SH-SY5Y (cell line): ENCODE results near the gene ELMOD1.

Source experiments
- GATA2 ChIP-seq: IDR thresholded peaks from 2 replicates; pipeline ENCODE4 v1.6.1; 2011; ENCODE audit warnings: mild to moderate bottlenecking, low read depth, low read length
- GATA3 ChIP-seq: IDR thresholded peaks from 2 replicates; pipeline ENCODE4 v1.6.1; 2011; ENCODE audit warnings: low read depth, mild to moderate bottlenecking, low read length, moderate library complexity

DNA sequence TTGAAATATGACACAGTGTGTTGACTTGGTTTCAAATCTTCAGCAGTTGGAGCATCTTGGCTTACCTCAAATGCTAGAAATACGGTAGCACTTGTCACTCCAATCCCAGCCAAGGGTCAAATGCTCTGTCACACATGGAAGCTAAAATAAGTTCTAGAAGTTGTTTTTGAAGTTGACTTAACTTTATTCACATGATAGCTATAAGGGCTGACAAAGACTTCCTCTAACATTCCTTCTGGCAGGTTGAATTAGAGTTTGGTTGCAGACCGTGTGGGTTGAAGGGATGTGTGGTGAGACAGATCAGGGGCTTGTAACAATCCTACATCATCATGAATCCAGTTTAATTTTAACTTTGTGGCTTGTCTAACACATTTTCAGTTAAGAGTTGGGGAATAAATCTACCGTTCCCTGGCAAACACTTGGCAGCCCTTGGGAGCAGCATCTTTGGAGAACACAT is 116.3 kb downstream of the ELMOD1 start:
- TF ChIP-seq GATA2 (no peak), GATA3 (no peak)
